GM12892 (cell line): Measurements from ENCODE around the gene CFAP157.

Experiments used
- DNase-seq: peaks from one replicate; pipeline ENCODE4 v3.0.0; 2011; ENCODE audit not compliant: insufficient read length
- FAIRE-seq: peaks from 2 replicates; lab custom pipeline; 2011; peaks lifted over from hg19 to GRCh38; lab: Jason Lieb, UNC
- POLR2A ChIP-seq: IDR thresholded peaks from 2 replicates; pipeline ENCODE4 v1.6.1; 2011; ENCODE audit warnings: low read depth, low read length, control low read depth
- POLR2AphosphoS5 ChIP-seq: IDR thresholded peaks from 2 replicates; pipeline ENCODE4 v1.6.1; 2011; ENCODE audit warnings: low read depth, low read length, control low read depth
- TAF1 ChIP-seq: IDR thresholded peaks from 2 replicates; pipeline ENCODE4 v1.6.1; 2011; ENCODE audit warnings: low read depth, mild to moderate bottlenecking, control low read depth, low read length, borderline replicate concordance

Gene CFAP157

GRCh38 chr9:127711226-127711701, 4.5 kb downstream of the CFAP157 start:
- DNase-seq: no peak
- TF ChIP-seq TAF1: no peak
- FAIRE-seq: no peak

- TF ChIP-seq POLR2A (no peak), POLR2AphosphoS5 (no peak), TAF1 (no peak)
- DNase-seq (no peak), FAIRE-seq (no peak)
Observed at GRCh38 chr9:127711831-127712274, 5.1 kb downstream of the CFAP157 start.

GRCh38 chr9:127712371-127712770, 5.6 kb downstream of the CFAP157 start:
- TF ChIP-seq TAF1 (no peak), POLR2A (no peak), POLR2AphosphoS5 (no peak)
- FAIRE-seq (no peak), DNase-seq (no peak)

GRCh38 chr9:127712867-127713266, 6.1 kb downstream of the CFAP157 start:
- no peak for TF ChIP-seq POLR2A
- no peak for FAIRE-seq
- no peak for DNase-seq

GRCh38 chr9:127714020-127714750, 7.4 kb downstream of the CFAP157 start:
- TF ChIP-seq POLR2A (no peak), TAF1 (no peak), POLR2AphosphoS5 (no peak)
- FAIRE-seq (no peak), DNase-seq (no peak)

- FAIRE-seq: peak; percentile 48
Observed at GRCh38 chr9:127714951-127715469, 8.2 kb downstream of the CFAP157 start.

GRCh38 chr9:127715470-127716337, 8.9 kb downstream of the CFAP157 start, which contains the start of the genes PTRH1 and TTC16:
Gene PTRH1, minus strand, starts transcription at chr9:127715663. Its CDS starts 24 bp downstream, at chr9:127715639.
Gene TTC16, plus strand, starts transcription at chr9:127716079. Its CDS starts 67 bp downstream, at chr9:127716146.
- TF ChIP-seq POLR2AphosphoS5: no peak
- 0 out of 2 replicates have a peak, but pooled peaks have one; percentile 22 for TF ChIP-seq POLR2A
- peak; percentile 100 for FAIRE-seq

More at GRCh38 chr9:127714951-127715469, 8.2 kb downstream of the CFAP157 start:
- no peak for DNase-seq
- TF ChIP-seq TAF1 (no peak), POLR2AphosphoS5 (no peak), POLR2A (no peak)

GRCh38 chr9:127716412-127716811, 9.6 kb downstream of the CFAP157 start:
- DNase-seq (no peak), FAIRE-seq (no peak)
- TF ChIP-seq POLR2A (no peak), TAF1 (no peak), POLR2AphosphoS5 (no peak)

More at GRCh38 chr9:127715470-127716337, 8.9 kb downstream of the CFAP157 start, which contains the start of the genes PTRH1 and TTC16:
- DNase-seq: peak; percentile 99

GRCh38 chr9:127717766-127718165, 11.0 kb downstream of the CFAP157 start:
- DNase-seq (no peak), FAIRE-seq (no peak)
- no peak for TF ChIP-seq POLR2AphosphoS5
- no peak for TF ChIP-seq TAF1
- TF ChIP-seq POLR2A: no peak

GRCh38 chr9:127720031-127720864, 13.5 kb downstream of the CFAP157 start:
- TF ChIP-seq POLR2A (no peak), TAF1 (no peak), POLR2AphosphoS5 (no peak)
- FAIRE-seq (no peak), DNase-seq (no peak)
